Colonic mucosa (tissue), 4 donors: ENCODE measurements around the gene RAD18. TPM values are rescaled to one million over a fixed set of nuclear protein-coding genes. Genes with fewer than 3 reads are reported as not detected.

ENCODE experiments used
- DNase-seq: peaks from one replicate; pipeline ENCODE4 v3.0.0-alpha.2; 2020
- H3K27ac ChIP-seq: fragments of 200-600 bp; one replicate; pipeline ENCODE4 v1.8.0; 2021
- H3K27me3 ChIP-seq: fragments of 200-600 bp; one replicate; pipeline ENCODE4 v1.8.0; 2021
- H3K36me3 ChIP-seq: fragments of 200-600 bp; one replicate; pipeline ENCODE4 v1.8.0; 2021
- H3K4me1 ChIP-seq: fragments of 200-600 bp; one replicate; pipeline ENCODE4 v1.8.0; 2021; ENCODE audit warnings: mild to moderate bottlenecking
- H3K4me3 ChIP-seq: fragments of 200-600 bp; one replicate; pipeline ENCODE4 v1.8.0; 2021
- H3K9ac ChIP-seq, 2 donors: one replicate each; pipeline ENCODE4 v1.7.0; 2013; ENCODE audit warnings: control low read depth in 2 of 2, low read depth in 2 of 2, low read length in 2 of 2
- H3K9me3 ChIP-seq: fragments of 200-600 bp; one replicate; pipeline ENCODE4 v1.8.0; 2021
- CTCF ChIP-seq: fragments of 200-600 bp; IDR thresholded peaks from one replicate; pipeline ENCODE4 v1.8.0; 2022; ENCODE audit warnings: antibody characterized with exemption, mild to moderate bottlenecking
- intact Hi-C: fragments of 100-400 bp; cut with DNase I; formaldehyde crosslinking; loops from one replicate; pipeline ENCODE4 v1.14.1; 2022
- total RNA-seq, 2 donors: library from RNA; stranded (reverse); fragmentation: NEBNext Ultra II Directional in 1 of 2; extraction: Animal tissue kit (Norgen Biotek cat#: 25700) in 1 of 2; gene quantifications; one replicate each; pipeline ENCODE4 v1.2.1, GENCODE V29; 2021
- donor health status: healthy.
- donor health status: DM: no; HTN: no; CAD: no.
- donor health status: DM: no; HTN: no; CAD: no.

The RAD18 gene
- total RNA-seq, 2 donors from 2014 or later, result 12.2 to 25.9 TPM

GRCh38 chr3:8887435-8888300 lies 75.6 kb downstream of the RAD18 start:
- H3K9me3 ChIP-seq, result no peaks in the 10 kb centered on the region
- H3K36me3 ChIP-seq, result no peaks in the 10 kb centered on the region
- no peaks in the 10 kb centered on the region for H3K4me1 ChIP-seq
- H3K4me3 ChIP-seq, result no peak overlapping the region
- H3K9ac ChIP-seq, result no peak overlapping the region
- no peak overlapping the region for H3K27ac ChIP-seq
- no peak for DNase-seq
- no peaks in the 10 kb centered on the region for H3K27me3 ChIP-seq
- no peak for TF ChIP-seq CTCF
- intact Hi-C loops, result no loop called here

- intact Hi-C loops, result no loop called here
- Histone ChIP-seq H3K4me1 (no peaks in the 10 kb centered on the region), H3K27ac (no peak overlapping the region), H3K4me3 (no peak overlapping the region), H3K27me3 (no peaks in the 10 kb centered on the region), H3K36me3 (no peaks in the 10 kb centered on the region), H3K9ac (no peak overlapping the region), H3K9me3 (no peaks in the 10 kb centered on the region)
- TF ChIP-seq CTCF, result no peak
- no peak for DNase-seq
Measured at GRCh38 chr3:8886546-8886945, 76.7 kb downstream of the RAD18 start.

GRCh38 chr3:8885536-8886316 lies 77.5 kb downstream of the RAD18 start:
- H3K36me3 ChIP-seq, result no peaks in the 10 kb centered on the region
- H3K27ac ChIP-seq, result no peak overlapping the region
- TF ChIP-seq CTCF, result no peak
- H3K4me1 ChIP-seq, result no peaks in the 10 kb centered on the region
- DNase-seq, result no peak
- no peak overlapping the region for H3K4me3 ChIP-seq
- H3K27me3 ChIP-seq, result no peaks in the 10 kb centered on the region
- intact Hi-C loops, result no loop called here
- H3K9ac ChIP-seq, result no peak overlapping the region
- H3K9me3 ChIP-seq, result no peaks in the 10 kb centered on the region

- Histone ChIP-seq H3K36me3 (no peaks in the 10 kb centered on the region), H3K4me1 (no peaks in the 10 kb centered on the region), H3K27me3 (no peaks in the 10 kb centered on the region), H3K9ac (no peak overlapping the region), H3K27ac (no peak overlapping the region), H3K9me3 (no peaks in the 10 kb centered on the region), H3K4me3 (no peak overlapping the region)
- no peak for TF ChIP-seq CTCF
- intact Hi-C loops, result no loop called here
- DNase-seq, result no peak
Measured at GRCh38 chr3:8884630-8885290, 78.5 kb downstream of the RAD18 start.

- no peaks in the 10 kb centered on the region for H3K4me1 ChIP-seq
- no peaks in the 10 kb centered on the region for H3K9me3 ChIP-seq
- H3K27ac ChIP-seq, result no peak overlapping the region
- DNase-seq, result no peak
- intact Hi-C loops, result no loop called here
- no peak for TF ChIP-seq CTCF
- no peaks in the 10 kb centered on the region for H3K36me3 ChIP-seq
- H3K27me3 ChIP-seq, result no peaks in the 10 kb centered on the region
- H3K9ac ChIP-seq, result no peak overlapping the region
- no peak overlapping the region for H3K4me3 ChIP-seq
Measured at GRCh38 chr3:8882642-8883041, 80.6 kb downstream of the RAD18 start.
